NCI-H460 (cell line): ENCODE results near the gene CTDNEP1. TPM values are rescaled to one million over a fixed set of nuclear protein-coding genes. Genes with fewer than 3 reads are reported as not detected.

Source experiments
- DNase-seq: peaks from one replicate; pipeline ENCODE4 v3.0.0-alpha.2; 2016; ENCODE audit warnings: low read depth; ENCODE audit errors: extremely low read depth
- polyA plus RNA-seq: library from polyadenylated mRNA; depleted of rRNA; stranded (reverse); fragments of >200 nt; gene quantifications from 2 replicates; pipeline ENCODE4 v1.2.3, GENCODE V29; 2014; cell fraction: nucleus; rRNA removed
- total RNA-seq: library from RNA; depleted of rRNA; stranded (reverse); fragments of >200 nt; shearing (Covaris generic); gene quantifications from 2 replicates; pipeline ENCODE4 v1.2.3, GENCODE V29; 2014; rRNA removed

CTDNEP1 gene
- 46.9 and 48.4 TPM in 2 replicates for total RNA-seq
- polyA plus RNA-seq = 39.7 and 48.5 TPM in 2 replicates

DNA sequence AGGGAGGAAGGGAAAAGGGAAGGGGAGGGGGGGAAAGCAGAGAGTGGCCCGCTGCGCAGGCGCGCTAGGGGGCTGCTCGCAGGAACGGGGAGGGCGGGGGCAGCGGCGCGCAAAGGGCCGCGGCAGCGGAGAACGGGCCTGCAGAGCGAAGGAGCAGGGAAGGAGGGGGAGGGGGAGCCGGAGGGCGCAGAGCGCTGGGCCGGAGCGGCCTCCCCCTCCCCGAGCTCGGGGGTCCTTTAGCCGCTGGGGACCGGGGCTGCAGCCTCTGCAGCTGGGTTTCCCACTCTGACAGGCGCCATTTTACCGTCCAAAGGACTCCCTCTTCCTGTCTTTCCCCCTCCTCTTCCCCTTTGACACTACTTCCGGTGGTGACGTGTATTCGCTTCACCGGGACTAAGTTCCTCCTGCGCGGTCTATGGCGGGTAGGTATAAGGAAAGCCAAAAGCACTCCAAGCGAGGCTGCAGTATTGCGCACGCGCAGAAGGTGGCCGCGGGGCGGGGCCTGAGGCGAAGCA lies at the start of gene CTDNEP1:
TSS of gene CTDNEP1 (minus strand) at position 74 of the 515 bp plus-strand sequence. CDS start 438 bp downstream, outside the sequence.
- DNase-seq = peak; percentile 100

DNA sequence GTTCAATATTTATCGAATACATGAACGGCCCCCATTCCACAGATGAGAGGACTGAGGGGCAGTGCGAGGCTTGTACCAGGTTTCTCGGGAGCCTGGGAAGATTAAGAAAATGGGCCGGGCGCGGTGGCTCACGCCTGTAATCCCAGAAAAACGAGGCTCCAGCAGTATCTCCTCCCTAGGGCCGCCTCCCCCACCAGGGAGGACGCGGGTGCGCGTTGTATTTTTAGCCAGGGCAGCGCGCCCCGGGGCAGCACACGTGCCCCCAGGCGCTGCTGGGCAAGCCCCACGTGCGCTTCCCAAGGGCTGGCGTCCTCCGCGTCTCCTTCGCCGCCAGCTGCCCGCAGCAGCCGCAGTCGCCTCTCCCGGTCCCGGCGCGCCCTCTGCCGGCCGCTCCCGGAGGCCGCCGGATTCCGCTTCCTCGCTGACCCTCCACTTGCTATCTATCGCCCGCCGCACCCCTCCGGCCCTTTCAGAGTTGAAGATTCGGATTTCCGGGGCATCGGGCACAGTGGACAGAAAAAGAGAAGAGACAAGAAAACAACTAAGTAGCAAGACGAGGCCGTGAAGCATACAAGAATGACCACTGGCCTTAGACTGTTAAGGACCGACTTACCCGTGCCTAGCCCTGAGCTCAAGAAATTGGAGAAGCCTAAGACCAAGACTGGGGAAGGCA lies 44.8 kb upstream of the CTDNEP1 start:
- DNase-seq = peak; percentile 69

DNA sequence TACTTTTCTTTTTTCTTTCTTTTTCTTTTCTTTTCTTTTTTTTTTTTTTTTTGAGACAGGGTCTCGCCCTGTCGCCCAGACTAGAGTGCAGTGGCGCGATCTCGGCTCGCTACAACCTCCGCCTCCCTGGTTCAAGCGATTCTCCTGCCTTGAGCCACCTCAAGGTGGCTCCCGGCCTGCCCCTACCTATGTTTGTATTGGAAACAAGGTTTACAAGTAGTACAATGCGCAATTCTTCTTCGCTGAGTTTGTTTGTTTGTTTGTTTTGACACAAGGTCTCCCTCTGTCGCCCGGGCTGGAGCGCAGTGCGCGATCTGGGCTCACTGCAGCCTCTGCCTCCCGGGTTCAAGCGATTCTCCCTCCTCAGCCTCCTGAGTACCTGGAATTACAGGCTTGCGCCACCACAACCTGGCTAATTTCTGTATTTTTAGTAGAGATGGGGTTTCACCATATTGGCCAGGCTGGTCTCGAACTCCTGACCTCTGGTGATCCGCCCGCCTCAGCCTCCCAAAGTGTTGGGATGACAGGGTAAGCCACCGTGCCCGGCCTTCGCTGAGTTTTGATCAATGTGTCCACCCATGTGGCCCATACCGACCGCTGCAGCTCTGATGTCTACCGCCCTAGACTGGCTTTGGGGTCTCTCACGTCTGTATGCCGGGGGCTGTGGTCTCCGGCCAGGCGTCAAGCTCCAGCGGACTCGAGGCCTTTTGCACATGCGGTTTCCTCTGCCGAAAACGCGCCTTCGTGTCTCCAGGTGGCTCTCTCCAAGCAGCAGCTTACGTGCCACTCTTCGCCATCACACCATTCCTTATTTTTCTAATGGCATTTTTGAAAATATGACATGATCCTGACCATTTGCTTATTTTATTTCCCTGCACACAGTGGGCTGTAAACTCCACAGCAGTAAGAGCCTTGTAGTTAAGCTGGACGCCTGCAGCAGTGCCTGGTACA lies 44.0 kb upstream of the CTDNEP1 start:
- no peak for DNase-seq

DNA sequence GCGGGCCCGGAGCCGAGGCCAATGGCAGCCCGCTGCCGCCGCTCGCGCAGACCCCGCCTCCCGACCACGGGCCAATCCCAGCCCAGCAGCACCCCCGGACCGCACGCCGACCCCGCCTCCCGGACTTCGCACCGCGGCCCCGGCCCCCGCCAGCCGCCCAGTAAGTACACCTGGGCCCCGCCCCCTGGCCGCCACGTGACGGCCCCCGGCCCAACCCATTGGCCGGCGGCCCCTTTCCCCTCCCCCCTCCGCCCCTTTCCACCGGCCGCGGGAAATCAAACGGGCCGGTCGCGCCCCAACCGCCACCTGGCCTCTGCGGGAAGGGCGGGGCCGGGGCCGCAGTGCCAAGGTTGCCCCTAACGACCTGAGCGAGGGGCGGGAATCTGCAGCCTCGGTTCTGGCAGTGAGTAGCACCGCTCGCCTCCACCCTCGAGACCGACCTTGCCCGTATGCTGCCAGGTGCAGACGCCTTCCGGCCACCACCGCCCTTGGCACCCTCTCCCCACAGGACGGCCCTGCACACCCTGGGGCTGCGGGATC lies 43.1 kb upstream of the CTDNEP1 start, which contains the start of gene YBX2:
TSS of gene YBX2 (minus strand) at position 26 of the 540 bp plus-strand sequence. CDS start 139 bp downstream, outside the sequence.
- no peak for DNase-seq

DNA sequence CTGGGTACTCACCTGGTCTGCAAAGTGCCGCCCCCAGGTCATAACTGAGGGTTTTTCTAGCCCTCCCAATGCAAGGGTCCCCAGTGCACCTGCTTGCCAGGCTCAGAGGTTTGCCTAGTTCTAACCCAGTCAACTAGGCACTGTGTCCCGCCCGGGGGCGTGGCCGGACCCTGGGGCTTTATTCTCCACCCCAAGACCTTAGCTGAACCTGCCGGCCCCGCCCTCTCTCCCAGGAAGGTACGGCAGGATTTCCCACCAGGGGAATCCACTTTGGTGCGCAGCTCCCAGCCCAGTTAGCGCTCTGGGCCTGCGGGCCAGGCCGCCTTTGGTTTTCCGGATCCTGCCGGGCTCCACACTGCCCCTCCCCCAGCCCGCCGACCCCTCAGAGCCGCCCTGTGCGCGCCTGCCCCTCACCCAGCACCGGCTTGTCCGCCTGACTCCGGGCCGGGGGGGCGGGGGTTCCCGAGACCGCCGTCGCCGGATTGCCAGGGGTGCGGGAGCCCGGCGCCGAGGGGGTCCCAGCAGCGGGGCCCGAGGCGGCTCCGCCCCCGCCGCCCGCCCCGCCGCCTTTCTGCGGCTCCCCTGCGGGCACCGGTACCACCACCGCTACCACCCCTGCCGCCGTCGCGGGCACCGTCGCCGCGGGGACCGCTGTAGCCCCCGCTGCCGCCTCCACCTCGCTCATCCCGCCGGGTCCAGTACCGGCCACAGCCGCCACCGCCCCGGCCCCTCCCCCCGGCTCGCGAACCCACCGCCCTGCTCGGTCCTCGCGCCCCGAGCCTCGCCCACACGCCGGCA lies 42.5 kb upstream of the CTDNEP1 start:
- DNase-seq = no peak

DNA sequence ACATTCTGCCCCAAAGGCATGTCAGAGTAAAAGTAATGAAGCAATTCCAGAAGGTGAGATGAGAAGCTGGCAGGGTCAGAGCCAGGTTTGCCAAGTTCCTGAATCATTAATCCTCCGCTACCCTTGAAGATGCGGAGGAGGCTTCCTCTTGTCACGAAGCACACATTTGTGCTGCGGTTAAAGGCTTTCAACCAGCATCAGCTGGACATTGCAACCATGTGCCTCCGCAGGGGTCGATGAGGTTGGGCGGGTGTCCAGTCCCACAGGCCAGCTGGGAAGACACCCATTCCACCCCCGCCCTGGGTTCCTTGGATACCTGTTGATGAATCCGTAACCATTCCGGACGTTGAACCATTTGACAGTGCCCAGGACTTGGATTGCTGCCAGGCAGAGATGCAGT lies 41.6 kb upstream of the CTDNEP1 start:
- no peak for DNase-seq

DNA sequence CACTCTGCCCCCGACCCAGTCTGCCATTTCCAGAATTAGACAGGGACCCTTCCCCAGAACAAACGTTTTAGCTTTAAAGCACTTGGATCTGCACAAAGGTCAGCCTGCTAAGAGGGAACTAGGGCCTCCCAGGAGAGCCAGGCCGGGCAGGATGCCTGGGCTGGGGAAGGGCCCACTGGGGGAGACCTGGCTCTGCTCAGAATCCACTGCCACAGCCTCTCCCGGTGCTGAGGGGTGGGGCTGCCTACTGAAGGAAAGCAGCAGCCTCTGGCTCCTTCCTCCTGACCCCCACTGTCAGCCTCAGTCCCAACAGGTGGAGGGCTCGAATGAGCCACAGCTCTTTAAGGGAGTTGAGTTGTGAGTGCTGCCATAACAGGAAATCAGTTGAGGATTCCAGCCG lies 41.2 kb upstream of the CTDNEP1 start:
- no peak for DNase-seq

DNA sequence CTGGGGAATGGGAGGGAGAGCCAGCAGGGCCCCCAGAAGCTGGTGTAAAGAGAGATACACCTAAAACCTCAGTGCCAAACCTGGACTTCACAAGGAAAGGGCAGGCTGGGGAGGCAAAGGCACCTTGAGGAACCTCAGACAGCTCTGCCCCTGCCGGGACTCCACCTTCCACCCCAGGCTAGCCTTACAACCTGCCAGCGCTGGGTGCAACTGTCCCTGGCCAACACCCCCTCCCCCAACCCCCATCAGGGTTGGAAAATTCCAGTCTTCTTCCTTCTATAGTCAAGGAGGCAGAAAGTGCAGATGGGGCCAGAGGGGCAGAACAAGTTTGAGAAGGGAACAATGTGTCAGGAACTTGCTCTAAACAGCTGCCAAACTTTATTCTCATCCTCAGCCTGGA lies 40.7 kb upstream of the CTDNEP1 start:
- DNase-seq = no peak

DNA sequence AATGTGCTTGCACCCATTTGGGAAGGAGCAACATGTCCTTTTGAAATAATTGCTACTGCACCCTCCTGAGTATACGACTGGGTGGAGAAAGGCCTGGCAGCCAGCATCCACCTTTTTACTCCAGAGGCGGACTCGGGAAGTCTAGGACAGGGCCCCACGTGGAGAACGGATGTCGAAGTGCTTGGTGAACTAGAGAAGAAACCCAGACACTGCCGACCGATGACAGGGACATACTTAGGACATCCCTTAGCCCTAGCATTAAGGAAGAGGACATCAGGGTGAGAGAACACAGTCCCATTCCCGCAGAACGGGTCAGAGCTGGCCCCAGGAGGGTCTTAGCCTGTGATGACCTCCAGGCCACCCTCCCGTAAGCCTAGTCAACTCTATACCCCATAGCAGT lies 39.2 kb upstream of the CTDNEP1 start:
- DNase-seq = no peak

DNA sequence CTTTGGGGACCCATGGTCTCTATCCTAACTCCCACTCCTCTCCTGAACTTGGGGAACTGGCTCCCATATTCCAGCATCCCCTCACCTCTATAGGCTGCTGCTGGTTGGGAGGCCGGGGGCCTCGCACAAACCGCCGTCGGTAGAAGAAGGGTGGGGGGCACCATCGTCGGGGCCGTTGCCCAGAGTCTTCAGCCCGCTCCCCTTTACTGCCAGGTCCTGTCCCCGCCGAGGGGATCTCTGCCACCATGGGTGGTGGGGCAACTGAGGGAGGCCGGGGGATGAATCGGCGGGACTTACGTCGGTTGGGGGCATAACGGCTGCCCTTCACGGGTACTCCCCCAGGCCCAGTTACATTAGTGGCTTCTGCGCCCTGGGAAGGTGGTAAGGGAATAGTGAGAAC lies 38.6 kb upstream of the CTDNEP1 start:
- DNase-seq = no peak

DNA sequence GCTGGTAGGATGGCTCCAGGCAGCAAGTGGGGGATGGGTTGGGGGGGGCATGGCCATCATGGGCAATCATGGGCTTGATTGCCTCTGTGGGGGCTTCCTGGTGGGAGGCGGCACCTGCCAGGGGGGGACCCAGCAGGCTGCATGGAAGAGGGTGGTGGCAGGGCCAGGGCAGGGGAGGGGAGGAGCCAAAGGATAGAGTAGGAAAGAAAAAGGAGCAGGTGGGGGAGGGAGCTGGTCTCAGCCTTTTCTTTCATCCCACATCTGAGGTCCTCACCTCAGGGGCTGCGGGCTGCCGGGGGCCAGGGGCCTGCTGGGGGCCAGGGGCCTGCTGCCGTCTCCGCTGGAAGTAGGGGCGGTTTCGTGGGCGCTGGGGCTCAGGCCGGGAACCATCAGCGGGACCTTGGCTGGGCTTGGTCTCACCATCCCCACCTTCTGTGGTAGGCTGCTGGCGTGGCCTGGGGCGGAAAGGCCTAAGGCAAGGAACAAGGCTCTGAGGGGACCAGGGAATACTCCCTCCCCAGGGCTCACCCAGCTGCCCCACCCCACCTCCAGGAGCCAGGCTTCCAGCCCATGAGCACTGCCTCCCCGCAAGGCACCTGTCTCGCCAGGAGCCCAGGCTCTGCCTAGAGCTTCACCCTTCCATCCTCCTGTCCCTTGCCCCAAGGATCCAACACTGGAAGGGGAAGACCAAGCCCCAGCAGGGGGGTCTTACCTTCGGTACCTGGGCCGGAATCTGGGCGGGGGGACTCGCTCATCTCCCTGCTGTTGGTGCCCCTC lies 37.9 kb upstream of the CTDNEP1 start:
- DNase-seq = no peak

DNA sequence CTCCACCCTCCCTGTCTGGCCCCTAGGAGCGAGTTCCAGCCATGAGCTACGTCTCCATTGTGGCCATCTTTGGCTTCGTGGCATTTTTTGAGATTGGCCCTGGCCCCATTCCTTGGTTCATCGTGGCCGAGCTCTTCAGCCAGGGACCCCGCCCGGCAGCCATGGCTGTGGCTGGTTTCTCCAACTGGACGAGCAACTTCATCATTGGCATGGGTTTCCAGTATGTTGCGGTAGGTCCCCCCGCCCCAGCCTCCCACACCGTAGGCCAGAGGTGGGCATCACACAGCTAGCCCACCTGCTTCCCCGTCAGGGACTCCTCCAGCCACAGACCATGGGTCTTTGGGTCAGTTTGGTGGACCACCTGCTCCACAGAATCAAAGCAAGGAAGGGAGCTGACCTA lies 34.1 kb upstream of the CTDNEP1 start:
- DNase-seq = no peak

DNA sequence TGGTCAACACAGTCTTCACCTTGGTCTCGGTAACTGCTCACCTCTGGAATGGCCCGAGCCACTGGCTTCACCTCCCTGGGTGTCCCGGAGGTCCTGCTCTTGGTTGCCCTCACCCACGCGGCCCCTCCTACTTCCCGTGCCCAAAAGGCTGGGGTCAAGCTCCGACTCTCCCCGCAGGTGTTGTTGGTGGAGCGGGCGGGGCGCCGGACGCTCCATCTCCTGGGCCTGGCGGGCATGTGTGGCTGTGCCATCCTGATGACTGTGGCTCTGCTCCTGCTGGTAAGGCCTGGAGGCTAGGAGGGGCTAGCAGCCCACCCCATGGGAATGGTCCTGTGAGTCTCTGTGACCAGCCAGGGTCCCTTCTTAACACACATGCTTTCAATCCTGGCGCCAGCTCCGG lies 33.4 kb upstream of the CTDNEP1 start:
- no peak for DNase-seq

DNA sequence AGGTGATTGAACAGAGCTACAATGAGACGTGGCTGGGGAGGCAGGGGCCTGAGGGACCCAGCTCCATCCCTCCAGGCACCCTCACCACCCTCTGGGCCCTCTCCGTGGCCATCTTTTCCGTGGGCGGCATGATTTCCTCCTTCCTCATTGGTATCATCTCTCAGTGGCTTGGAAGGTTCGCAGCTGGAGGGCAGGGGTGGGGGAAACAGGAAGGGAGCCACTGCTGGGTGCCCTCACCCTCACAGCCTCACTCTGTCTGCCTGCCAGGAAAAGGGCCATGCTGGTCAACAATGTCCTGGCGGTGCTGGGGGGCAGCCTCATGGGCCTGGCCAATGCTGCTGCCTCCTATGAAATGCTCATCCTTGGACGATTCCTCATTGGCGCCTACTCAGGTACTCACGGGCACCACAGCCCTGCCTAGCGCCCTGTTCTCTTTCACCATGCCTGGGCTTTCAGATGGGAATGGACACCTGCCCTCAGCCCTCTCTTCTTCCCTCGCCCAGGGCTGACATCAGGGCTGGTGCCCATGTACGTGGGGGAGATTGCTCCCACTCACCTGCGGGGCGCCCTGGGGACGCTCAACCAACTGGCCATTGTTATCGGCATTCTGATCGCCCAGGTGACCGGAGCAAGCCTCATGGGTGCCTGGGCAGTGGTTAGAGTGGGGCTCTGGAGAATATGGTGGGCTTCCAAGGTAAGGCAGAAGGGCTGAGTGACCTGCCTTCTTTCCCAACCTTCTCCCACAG lies 32.1 kb upstream of the CTDNEP1 start:
- no peak for DNase-seq

DNA sequence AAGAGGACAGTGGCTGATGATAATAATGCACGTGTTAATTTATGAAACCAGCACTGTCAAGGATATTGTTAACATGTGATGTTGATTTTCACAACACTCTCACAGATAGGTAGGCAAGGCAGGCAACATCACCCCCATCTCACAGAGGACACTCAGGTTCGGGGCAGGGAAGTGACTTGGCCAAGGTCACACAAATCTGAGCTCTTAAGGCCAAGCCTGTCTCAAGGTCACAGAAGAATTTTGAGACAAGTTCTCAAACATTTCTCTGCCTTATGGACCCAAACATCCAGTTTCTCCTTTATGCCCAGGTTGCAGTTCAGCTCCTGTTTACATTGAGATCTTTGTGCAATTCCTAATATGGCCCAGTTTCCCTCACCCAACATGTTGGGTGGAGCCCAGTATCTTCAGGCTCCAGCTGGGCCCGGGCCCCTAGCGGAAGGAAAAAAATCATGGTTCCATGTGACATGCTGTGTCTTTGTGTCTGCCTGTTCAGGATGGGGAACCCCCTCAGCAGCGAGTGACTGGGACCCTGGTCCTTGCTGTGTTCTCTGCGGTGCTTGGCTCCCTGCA lies 31.3 kb upstream of the CTDNEP1 start:
- no peak for DNase-seq

DNA sequence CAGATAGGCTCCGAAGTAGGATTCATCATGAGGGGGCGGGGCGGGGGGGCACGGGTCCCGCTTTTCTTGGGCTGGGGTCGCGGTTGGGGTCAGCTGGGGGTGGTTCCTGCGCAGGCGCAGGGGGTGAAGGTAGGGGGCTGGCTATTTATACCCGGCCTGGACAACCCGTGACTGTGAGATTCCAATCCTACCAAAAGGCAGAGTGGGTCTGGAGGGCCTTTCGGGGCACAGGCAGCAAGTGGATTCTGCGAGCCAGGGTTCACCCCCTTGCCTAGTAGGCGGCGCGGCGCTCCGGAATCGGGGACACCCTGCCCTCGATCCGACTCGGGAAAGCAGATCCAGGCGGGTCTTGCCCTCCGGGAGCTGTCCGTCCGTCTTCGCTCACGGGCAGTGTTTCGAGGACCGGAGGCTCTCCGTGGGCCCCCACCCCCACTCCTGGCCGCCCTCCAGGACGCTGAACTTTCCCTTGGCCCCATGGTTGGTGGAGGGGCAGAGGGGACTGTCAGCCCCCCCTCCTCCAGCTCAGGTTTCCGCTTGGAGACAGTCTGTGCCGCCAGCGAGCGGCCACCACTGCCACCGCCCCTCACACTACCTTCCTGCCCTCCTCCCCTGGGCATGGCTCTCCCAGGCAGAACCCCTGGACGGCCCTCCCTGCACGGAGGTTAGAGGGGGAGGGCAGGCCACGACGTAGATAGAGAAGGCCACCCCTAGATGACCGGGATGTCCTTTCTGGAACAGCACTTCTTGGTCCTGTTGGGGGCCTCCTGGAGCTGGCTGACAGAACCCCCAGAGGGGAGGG lies 30.6 kb upstream of the CTDNEP1 start:
- no peak for DNase-seq

DNA sequence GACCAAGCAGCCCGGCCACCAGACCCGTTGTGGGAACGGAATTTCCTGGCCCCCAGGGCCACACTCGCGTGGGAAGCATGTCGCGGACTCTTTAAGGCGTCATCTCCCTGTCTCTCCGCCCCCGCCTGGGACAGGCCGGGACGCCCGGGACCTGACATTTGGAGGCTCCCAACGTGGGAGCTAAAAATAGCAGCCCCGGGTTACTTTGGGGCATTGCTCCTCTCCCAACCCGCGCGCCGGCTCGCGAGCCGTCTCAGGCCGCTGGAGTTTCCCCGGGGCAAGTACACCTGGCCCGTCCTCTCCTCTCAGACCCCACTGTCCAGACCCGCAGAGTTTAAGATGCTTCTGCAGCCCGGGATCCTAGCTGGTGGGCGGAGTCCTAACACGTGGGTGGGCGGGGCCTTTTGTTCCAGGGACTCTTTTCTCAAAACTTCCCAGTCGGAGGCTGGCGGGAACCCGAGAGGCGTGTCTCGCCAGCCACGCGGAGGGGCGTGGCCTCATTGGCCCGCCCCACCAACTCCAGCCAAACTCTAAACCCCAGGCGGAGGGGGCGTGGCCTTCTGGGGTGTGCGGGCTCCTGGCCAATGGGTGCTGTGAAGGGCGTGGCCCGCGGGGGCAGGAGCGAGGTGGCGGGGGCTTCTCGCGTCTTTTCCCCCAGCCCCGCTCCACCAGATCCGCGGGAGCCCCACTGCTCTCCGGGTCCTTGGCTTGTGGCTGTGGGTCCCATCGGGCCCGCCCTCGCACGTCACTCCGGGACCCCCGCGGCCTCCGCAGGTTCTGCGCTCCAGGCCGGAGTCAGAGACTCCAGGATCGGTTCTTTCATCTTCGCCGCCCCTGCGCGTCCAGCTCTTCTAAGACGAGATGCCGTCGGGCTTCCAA lies 29.8 kb upstream of the CTDNEP1 start, which contains the start of gene SLC2A4:
TSS of gene SLC2A4 (plus strand) at position 645 of the 879 bp plus-strand sequence. CDS start at position 862, 217 bp downstream.
- peak; percentile 96 for DNase-seq
